BLaER1 (cell line): Measurements from ENCODE around the gene KCNAB1.
"Not testable (repeated sequence)": the region's sequence is repeated elsewhere in the genome, so short reads cannot be mapped to it uniquely, and the experiment has no call there.

ENCODE experiments used
- H3K27ac ChIP-seq: shearing (Covaris generic); formaldehyde crosslinking; 2 replicates; pipeline ENCODE4 v1.8.1; 2022
- H3K27me3 ChIP-seq: shearing (Covaris generic); formaldehyde crosslinking; 2 replicates; pipeline ENCODE4 v1.8.1; 2022
- H3K36me3 ChIP-seq: shearing (Covaris generic); formaldehyde crosslinking; 2 replicates; pipeline ENCODE4 v1.8.1; 2022
- H3K4me1 ChIP-seq: shearing (Covaris generic); formaldehyde crosslinking; 2 replicates; pipeline ENCODE4 v1.8.1; 2022
- H3K4me2 ChIP-seq: shearing (Covaris generic); formaldehyde crosslinking; 2 replicates; pipeline ENCODE4 v1.8.1; 2022
- H3K4me3 ChIP-seq: shearing (Covaris generic); formaldehyde crosslinking; 2 replicates; pipeline ENCODE4 v1.8.1; 2022
- H3K9ac ChIP-seq: shearing (Covaris generic); formaldehyde crosslinking; 2 replicates; pipeline ENCODE4 v1.8.1; 2022
- H3K9me3 ChIP-seq: shearing (Covaris generic); formaldehyde crosslinking; 2 replicates; pipeline ENCODE4 v1.8.1; 2022
- H4K20me1 ChIP-seq: shearing (Covaris generic); formaldehyde crosslinking; 2 replicates; pipeline ENCODE4 v1.8.1; 2022
- Cebpa-rat ChIP-seq: shearing (Covaris generic); IDR thresholded peaks from 2 replicates; pipeline ENCODE4 v1.8.1; 2022

Gene KCNAB1

DNA sequence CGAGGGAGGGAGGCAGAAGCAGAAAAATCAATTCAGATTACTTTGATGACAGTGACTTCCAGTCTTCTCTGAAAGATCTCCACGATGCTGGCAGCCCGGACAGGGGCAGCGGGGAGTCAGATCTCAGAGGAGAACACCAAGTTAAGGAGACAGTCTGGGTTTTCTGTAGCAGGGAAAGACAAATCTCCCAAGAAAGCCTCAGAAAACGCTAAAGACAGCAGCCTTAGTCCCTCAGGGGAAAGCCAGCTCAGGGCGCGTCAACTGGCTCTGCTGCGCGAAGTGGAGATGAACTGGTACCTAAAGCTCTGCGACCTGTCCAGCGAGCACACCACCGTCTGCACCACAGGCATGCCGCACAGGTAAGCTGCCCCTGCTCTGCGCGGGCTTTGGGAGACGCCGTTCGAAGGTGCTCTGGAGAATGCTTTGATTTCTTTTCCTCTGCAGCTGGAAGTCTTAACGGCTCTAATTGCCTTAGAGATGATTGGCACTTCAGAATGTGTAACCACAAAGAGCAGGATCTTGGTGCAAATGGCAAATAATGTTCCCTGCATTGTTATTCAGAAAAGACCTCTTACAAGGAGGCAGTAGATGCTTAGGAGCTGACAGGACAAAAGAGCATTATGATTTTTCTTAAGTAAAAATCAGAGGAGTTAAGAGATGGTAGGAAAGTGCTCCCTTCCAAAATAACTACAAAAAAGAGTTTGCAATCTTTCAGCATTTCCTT, at the start of gene KCNAB1:
Gene KCNAB1, plus strand, starts transcription at position 51 of the 724 bp plus-strand sequence.
- H3K4me3 ChIP-seq: no peak within 1 kb of the TSS
- no peaks in the 10 kb centered on the region for H3K36me3 ChIP-seq
- no peaks in the 10 kb centered on the region for H4K20me1 ChIP-seq
- no peaks in the 10 kb centered on the region for H3K9me3 ChIP-seq
- no peaks in the 10 kb centered on the region for H3K27me3 ChIP-seq
- no peak within 1 kb of the TSS for H3K9ac ChIP-seq
- no peak for TF ChIP-seq Cebpa-rat
- no peaks in the 10 kb centered on the region for H3K4me1 ChIP-seq
- H3K27ac ChIP-seq: no peak within 1 kb of the TSS
- H3K4me2 ChIP-seq: no peak within 1 kb of the TSS

DNA sequence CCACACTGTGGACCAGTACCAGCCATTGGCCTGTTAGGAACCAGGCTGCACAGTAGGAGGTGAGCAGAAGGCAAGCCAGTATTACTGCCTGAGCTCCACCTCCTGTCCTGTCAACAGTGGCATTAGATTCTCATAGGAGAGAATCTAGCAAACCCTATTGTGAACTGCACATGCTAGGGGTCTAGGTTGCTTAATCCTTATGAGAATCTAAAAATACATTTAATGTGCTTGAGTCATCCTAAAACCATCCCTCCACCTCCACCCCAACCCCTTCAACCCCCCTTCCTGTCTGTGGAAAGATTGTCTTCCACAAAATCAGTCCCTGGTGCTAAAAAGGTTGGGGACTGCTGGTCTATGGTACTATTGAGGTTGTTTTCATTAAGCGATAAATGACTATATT, 49.3 kb upstream of the KCNAB1 start:
- H3K4me3 ChIP-seq: no peak overlapping the region
- peaks cover 7% of the 10 kb centered on the region; the same call in 1 of the 2 replicates for H3K9me3 ChIP-seq
- no peaks in the 10 kb centered on the region for H3K27me3 ChIP-seq
- no peak overlapping the region for H3K9ac ChIP-seq
- H3K27ac ChIP-seq: no peak overlapping the region
- no peaks in the 10 kb centered on the region for H3K4me1 ChIP-seq
- no peaks in the 10 kb centered on the region for H3K36me3 ChIP-seq
- no peaks in the 10 kb centered on the region for H4K20me1 ChIP-seq
- no peak for TF ChIP-seq Cebpa-rat
- no peak overlapping the region for H3K4me2 ChIP-seq

DNA sequence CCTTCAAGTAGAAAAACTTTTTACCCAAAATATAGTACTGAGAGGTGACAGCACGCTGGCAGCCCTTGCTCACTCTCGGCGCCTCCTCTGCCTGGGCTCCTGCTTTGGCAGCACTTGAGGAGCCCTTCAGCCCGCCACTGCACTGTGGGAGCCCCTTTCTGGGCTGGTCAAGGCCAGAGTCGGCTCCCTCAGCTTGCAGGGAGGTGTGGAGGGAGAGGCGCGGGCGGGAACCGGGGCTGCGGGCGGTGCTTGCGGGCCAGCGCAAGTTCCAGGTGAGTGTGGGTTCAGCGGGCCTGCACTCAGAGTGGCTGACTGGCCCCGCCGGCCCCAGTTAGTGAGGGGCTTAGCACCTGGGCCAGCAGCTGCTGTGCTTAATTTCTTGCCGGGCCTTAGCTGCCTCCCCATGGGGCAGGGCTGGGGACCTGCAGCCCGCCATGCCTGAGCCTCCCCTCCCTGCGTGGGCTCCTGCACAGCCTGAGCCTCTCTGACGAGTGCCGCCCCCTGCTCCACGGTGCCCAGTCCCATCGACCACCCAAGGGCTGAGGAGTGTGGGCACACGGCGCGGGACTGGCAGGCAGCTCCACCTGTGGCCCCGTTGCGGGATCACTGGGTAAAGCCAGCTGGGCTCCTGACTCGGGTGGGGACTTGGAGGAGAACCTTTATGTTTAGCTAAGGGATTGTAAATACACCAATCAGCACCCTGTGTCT, 47.3 kb upstream of the KCNAB1 start:
- not testable (repeated sequence) for H3K4me3 ChIP-seq, H3K4me2 ChIP-seq, H4K20me1 ChIP-seq, H3K27me3 ChIP-seq, H3K36me3 ChIP-seq, H3K27ac ChIP-seq, H3K9ac ChIP-seq, H3K9me3 ChIP-seq, H3K4me1 ChIP-seq

DNA sequence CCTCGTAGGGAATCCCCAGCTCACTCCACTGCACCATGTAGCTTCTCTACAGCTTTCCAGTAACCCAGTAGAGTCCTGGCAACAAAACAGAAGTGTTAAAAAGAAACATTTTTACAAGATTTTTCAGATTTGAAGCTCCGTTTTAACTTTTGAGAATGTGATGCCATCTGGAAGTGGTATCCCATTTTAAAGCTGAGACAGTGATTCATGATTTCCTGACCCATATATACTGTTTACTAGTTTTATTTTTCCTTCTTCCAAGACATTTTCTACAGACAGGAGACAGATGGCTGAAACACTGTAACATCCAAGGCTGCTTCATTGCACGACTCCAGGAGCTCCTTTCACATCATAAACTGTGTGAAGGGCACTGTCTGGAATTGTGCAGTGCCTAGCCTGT, 30.3 kb upstream of the KCNAB1 start:
- no peak overlapping the region for H3K4me3 ChIP-seq
- no peak overlapping the region for H3K27ac ChIP-seq
- TF ChIP-seq Cebpa-rat: no peak
- no peaks in the 10 kb centered on the region for H3K9me3 ChIP-seq
- H4K20me1 ChIP-seq: no peaks in the 10 kb centered on the region
- H3K4me2 ChIP-seq: no peak overlapping the region
- no peaks in the 10 kb centered on the region for H3K27me3 ChIP-seq
- H3K9ac ChIP-seq: no peak overlapping the region
- H3K36me3 ChIP-seq: no peaks in the 10 kb centered on the region
- no peaks in the 10 kb centered on the region for H3K4me1 ChIP-seq

DNA sequence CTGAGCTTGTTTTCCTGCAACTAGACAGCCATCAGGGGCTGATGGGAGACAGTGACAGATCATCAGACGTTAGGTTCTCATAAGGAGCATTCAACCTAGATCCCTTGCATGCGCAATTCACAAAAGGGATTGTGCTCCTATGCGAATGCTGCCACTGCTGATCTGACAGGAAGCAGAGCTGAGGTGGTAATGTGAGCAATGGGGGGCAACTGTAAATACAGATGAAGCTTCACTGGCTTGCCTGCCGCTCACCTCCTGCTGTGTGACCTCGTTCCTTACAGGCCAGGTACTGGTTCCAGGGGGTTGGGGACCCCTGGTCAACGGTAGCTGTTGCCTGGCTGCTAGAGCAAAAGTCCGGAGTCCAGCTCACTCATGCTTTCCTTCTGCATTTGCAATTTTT, 26.4 kb upstream of the KCNAB1 start:
- Histone ChIP-seq H3K9me3 (no peaks in the 10 kb centered on the region), H3K27me3 (no peaks in the 10 kb centered on the region), H3K4me1 (no peaks in the 10 kb centered on the region), H3K36me3 (no peaks in the 10 kb centered on the region), H4K20me1 (no peaks in the 10 kb centered on the region), H3K27ac (no peak overlapping the region), H3K4me2 (no peak overlapping the region), H3K4me3 (no peak overlapping the region), H3K9ac (no peak overlapping the region)
- no peak for TF ChIP-seq Cebpa-rat

DNA sequence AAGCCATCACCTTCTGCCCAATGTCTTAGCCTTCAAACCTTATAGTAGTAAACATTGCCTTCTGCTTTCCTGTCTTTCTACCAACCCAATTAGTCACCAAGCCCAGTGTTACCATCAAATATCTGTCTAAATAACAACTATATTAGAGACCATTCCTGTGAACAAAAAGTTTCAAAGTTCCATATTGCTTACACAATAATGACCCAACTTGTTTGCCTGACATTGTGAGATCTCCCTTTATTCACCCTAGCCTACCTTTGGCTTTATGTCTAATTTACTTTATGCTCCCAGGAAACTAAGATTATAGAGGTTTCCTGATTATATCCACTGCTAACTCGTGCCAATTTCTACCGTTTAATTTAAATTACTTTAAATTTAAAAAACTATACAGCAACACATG, 26.0 kb upstream of the KCNAB1 start:
- H3K4me1 ChIP-seq: no peaks in the 10 kb centered on the region
- H4K20me1 ChIP-seq: no peaks in the 10 kb centered on the region
- no peak for TF ChIP-seq Cebpa-rat
- H3K27me3 ChIP-seq: no peaks in the 10 kb centered on the region
- no peak overlapping the region for H3K4me3 ChIP-seq
- H3K27ac ChIP-seq: no peak overlapping the region
- no peak overlapping the region for H3K9ac ChIP-seq
- H3K9me3 ChIP-seq: peaks cover 3% of the 10 kb centered on the region; the same call in 1 of the 2 replicates
- no peak overlapping the region for H3K4me2 ChIP-seq
- no peaks in the 10 kb centered on the region for H3K36me3 ChIP-seq

DNA sequence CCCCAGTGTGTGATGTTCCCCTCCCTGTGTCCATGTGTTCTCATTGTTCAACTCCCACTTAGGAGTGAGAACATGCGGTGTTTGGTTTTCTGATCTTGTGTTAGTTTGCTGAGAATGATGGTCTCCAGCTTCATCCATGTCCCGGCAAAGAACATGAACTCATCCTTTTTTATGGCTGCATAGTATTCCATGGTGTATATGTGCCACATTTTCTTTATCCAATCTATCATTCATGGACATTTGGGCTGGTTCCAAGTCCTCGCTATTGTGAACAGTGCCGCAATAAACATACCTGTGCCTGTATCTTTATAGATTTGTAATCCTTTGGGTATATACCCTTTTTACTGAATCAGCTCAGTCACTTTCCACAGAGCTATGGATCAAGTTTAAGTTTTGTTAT, 24.7 kb upstream of the KCNAB1 start:
- H3K9ac ChIP-seq, H3K9me3 ChIP-seq, H3K27me3 ChIP-seq, H3K27ac ChIP-seq, H3K4me2 ChIP-seq, H4K20me1 ChIP-seq, H3K4me3 ChIP-seq, H3K4me1 ChIP-seq, H3K36me3 ChIP-seq: not testable (repeated sequence)

DNA sequence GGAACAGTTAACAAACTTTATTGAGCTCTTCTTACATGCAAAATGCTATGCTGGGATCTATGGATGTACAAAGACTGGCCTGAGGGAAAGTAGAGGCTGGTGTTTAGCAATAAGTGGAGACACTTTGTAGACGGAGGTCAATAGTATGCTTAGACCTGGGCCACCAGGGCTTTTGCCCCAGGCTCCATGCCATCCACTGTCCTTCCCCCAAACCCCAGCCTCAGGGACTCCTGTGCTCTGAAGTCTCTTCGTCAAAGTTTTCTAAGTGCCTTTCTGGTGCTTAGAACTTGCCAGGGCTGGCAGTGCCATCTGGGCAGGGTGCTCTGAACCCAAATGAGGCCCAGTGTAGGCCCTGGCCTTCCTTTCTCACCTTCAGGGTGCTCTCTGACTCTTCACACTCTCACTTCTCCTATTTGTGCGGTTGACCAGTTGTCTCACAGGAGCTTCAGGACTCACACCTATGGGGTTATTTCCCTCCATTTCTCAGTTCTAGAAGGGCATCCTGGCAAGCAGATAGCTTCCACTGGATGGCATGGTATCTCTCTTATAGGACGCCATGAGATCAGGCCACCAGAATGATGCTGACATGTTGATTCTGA, 21.8 kb upstream of the KCNAB1 start:
- Histone ChIP-seq H3K36me3 (no peaks in the 10 kb centered on the region), H3K9me3 (peaks cover 8% of the 10 kb centered on the region; the same call in 1 of the 2 replicates), H3K27ac (no peak overlapping the region), H3K4me2 (no peak overlapping the region), H3K4me3 (no peak overlapping the region), H3K4me1 (peaks cover 5% of the 10 kb centered on the region; the same call in 1 of the 2 replicates), H4K20me1 (no peaks in the 10 kb centered on the region), H3K27me3 (no peaks in the 10 kb centered on the region), H3K9ac (no peak overlapping the region)
- no peak for TF ChIP-seq Cebpa-rat

DNA sequence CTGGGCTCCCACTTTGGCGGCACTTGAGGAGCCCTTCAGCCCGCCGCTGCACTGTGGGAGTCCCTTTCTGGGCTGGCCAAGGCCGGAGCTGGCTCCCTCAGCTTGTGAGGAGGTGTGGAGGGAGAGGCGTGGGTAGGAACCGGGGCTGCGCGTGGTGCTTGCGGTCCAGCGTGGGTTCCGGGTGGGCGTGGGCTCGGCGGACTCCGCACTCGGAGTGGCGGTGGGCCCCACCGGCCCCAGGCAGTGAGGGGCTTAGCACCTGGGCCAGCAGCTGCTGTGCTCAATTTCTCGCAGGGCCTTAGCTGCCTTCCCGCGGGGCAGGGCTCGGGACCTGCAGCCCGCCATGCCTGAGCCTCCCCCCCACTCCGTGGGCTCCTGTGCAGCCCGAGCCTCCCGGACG, 21.0 kb upstream of the KCNAB1 start:
- not testable (repeated sequence) for H3K4me2 ChIP-seq, H3K36me3 ChIP-seq, H4K20me1 ChIP-seq, H3K4me1 ChIP-seq, H3K9ac ChIP-seq, H3K27me3 ChIP-seq, H3K27ac ChIP-seq, H3K4me3 ChIP-seq, H3K9me3 ChIP-seq

DNA sequence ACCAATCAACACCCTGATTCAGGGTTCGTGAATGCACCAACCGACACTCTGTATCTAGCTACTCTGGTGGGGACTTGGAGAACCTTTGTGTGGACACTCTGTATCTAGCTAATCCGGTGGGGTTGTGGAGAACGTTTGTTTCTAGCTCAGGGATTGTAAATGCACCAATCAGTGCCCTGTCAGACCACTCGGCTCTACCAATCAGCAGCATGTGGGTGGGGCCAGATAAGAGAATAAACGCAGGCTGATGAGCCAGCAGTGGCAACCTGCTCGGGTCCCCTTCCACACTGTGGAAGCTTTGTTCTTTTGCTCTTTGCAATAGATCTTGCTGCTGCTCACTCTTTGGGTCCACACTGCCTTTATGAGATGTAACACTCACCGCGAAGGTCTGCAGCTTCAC, 20.4 kb upstream of the KCNAB1 start:
- H3K27me3 ChIP-seq, H4K20me1 ChIP-seq, H3K27ac ChIP-seq, H3K4me1 ChIP-seq, H3K9ac ChIP-seq, H3K4me2 ChIP-seq, H3K36me3 ChIP-seq, H3K9me3 ChIP-seq, H3K4me3 ChIP-seq: not testable (repeated sequence)
